ENCODE data around the gene LYRM9. TPM values are rescaled to one million over a fixed set of nuclear protein-coding genes. Genes with fewer than 3 reads are reported as not detected.
"Not testable (repeated sequence)": the region's sequence is repeated elsewhere in the genome, so short reads cannot be mapped to it uniquely, and the experiment has no call there.

Gene LYRM9
- total RNA-seq, 1 experiment from 2014 or later, result 2.8 TPM

GRCh38 chr17:27889711-27890251 is 3.4 kb downstream of the LYRM9 start:
- POLR2A ChIA-PET (ENCODE audit: low non-redundant PET), result no interaction called here

GRCh38 chr17:27888945-27889344 is 4.2 kb downstream of the LYRM9 start:
- intact Hi-C loops (cut with micrococcal nuclease; ENCODE audit: unreplicated experiment), result no loop called here
- no peaks in the 10 kb centered on the region for H3K9me3 ChIP-seq (ENCODE audit: low read depth, low read length, poor library complexity, severe bottlenecking)
- ChIA-PET POLR2A (ENCODE audit: low non-redundant PET) (interaction anchor here (0.6 kb wide), 1 partner anchor 14 kb away, joined by 3 read pairs; no protein-coding TSS in a partner anchor), CTCF (no interaction called here)
- TF ChIP-seq EZH2 (IDR thresholded peaks at IDR 0.05; ENCODE audit: borderline replicate concordance, low read depth, low read length, poor library complexity, severe bottlenecking) (no peak), CTCF (conservative IDR thresholded peaks at IDR 0.05; ENCODE audit: low read depth, low read length) (no peak)
- BruUV-seq (replicated peaks), result no TSS peak
- H3K4me1 ChIP-seq (ENCODE audit: insufficient read depth, low read length, poor library complexity, severe bottlenecking), result no peaks in the 10 kb centered on the region
- DNase-seq (ENCODE audit: low spot score), result no peak
- no peaks in the 10 kb centered on the region for H3K27me3 ChIP-seq (replicated peaks; ENCODE audit: insufficient read depth, low read depth, low read length, poor library complexity)
- H3K4me3 ChIP-seq (ENCODE audit: low read depth, low read length, poor library complexity, severe bottlenecking), result no peak overlapping the region
- no peaks in the 10 kb centered on the region for H3K36me3 ChIP-seq (ENCODE audit: insufficient read depth, low read length, poor library complexity, severe bottlenecking)
- no peak overlapping the region for H3K27ac ChIP-seq (ENCODE audit: low read depth, low read length, poor library complexity, severe bottlenecking)

More at GRCh38 chr17:27889711-27890251, 3.4 kb downstream of the LYRM9 start:
- Histone ChIP-seq H3K27me3 (replicated peaks; ENCODE audit: insufficient read depth, low read depth, low read length, poor library complexity) (no peaks in the 10 kb centered on the region), H3K4me1 (ENCODE audit: insufficient read depth, low read length, poor library complexity, severe bottlenecking) (no peaks in the 10 kb centered on the region), H3K27ac (ENCODE audit: low read depth, low read length, poor library complexity, severe bottlenecking) (no peak overlapping the region), H3K9me3 (ENCODE audit: low read depth, low read length, poor library complexity, severe bottlenecking) (no peaks in the 10 kb centered on the region), H3K36me3 (ENCODE audit: insufficient read depth, low read length, poor library complexity, severe bottlenecking) (no peaks in the 10 kb centered on the region), H3K4me3 (ENCODE audit: low read depth, low read length, poor library complexity, severe bottlenecking) (no peak overlapping the region)
- no TSS peak for BruUV-seq (replicated peaks)
- intact Hi-C loops (cut with micrococcal nuclease; ENCODE audit: unreplicated experiment), result loop anchor here (5.0 to 10.0 kb wide), 3 partner anchors 155 to 363 kb away; partner anchors contain the start of gene NLK
- DNase-seq (ENCODE audit: low spot score), result no peak
- no peak for TF ChIP-seq CTCF (conservative IDR thresholded peaks at IDR 0.05; ENCODE audit: low read depth, low read length)
- no peak for TF ChIP-seq EZH2 (IDR thresholded peaks at IDR 0.05; ENCODE audit: borderline replicate concordance, low read depth, low read length, poor library complexity, severe bottlenecking)
- CTCF ChIA-PET, result no interaction called here

- DNase-seq (ENCODE audit: low spot score), result no peak
- CTCF ChIA-PET, result no interaction called here
- no peaks in the 10 kb centered on the region for H3K27me3 ChIP-seq (replicated peaks; ENCODE audit: insufficient read depth, low read depth, low read length, poor library complexity)
- no peaks in the 10 kb centered on the region for H3K4me1 ChIP-seq (ENCODE audit: insufficient read depth, low read length, poor library complexity, severe bottlenecking)
- H3K27ac ChIP-seq (ENCODE audit: low read depth, low read length, poor library complexity, severe bottlenecking), result no peak overlapping the region
- no TSS peak for BruUV-seq (replicated peaks)
- no peak overlapping the region for H3K4me3 ChIP-seq (ENCODE audit: low read depth, low read length, poor library complexity, severe bottlenecking)
- POLR2A ChIA-PET (ENCODE audit: low non-redundant PET), result no interaction called here
- H3K36me3 ChIP-seq (ENCODE audit: insufficient read depth, low read length, poor library complexity, severe bottlenecking), result no peaks in the 10 kb centered on the region
- intact Hi-C loops (cut with micrococcal nuclease; ENCODE audit: unreplicated experiment), result no loop called here
- no peaks in the 10 kb centered on the region for H3K9me3 ChIP-seq (ENCODE audit: low read depth, low read length, poor library complexity, severe bottlenecking)
- TF ChIP-seq EZH2 (IDR thresholded peaks at IDR 0.05; ENCODE audit: borderline replicate concordance, low read depth, low read length, poor library complexity, severe bottlenecking) (no peak), CTCF (conservative IDR thresholded peaks at IDR 0.05; ENCODE audit: low read depth, low read length) (no peak)
These were observed 5.1 kb downstream of the LYRM9 start for GRCh38 chr17:27888067-27888466.

- H3K4me1 ChIP-seq (ENCODE audit: insufficient read depth, low read length, poor library complexity, severe bottlenecking); H3K4me3 ChIP-seq (ENCODE audit: low read depth, low read length, poor library complexity, severe bottlenecking); H3K27me3 ChIP-seq (replicated peaks; ENCODE audit: insufficient read depth, low read depth, low read length, poor library complexity); CTCF ChIA-PET; DNase-seq (ENCODE audit: low spot score); H3K36me3 ChIP-seq (ENCODE audit: insufficient read depth, low read length, poor library complexity, severe bottlenecking); H3K9me3 ChIP-seq (ENCODE audit: low read depth, low read length, poor library complexity, severe bottlenecking); H3K27ac ChIP-seq (ENCODE audit: low read depth, low read length, poor library complexity, severe bottlenecking); BruUV-seq (replicated peaks); intact Hi-C loops (cut with micrococcal nuclease; ENCODE audit: unreplicated experiment): not testable (repeated sequence)
- POLR2A ChIA-PET (ENCODE audit: low non-redundant PET), result interaction anchor here (0.6 kb wide), 1 partner anchor 435 kb away, joined by 3 read pairs; no protein-coding TSS in a partner anchor
These were observed 6.7 kb downstream of the LYRM9 start for GRCh38 chr17:27886348-27886906.

Data from A673 (cell line).